HL-60 (cell line): Measurements from ENCODE around the gene EFCAB8.
A peak's percentile ranks its signal among the peaks of the same experiment; 100 is the strongest.

Source experiments
- CTCF ChIP-seq: IDR thresholded peaks from one replicate; pipeline ENCODE4 v1.5.1; 2011; ENCODE audit warnings: low read length, control low read depth, inconsistent platforms; ENCODE audit not compliant: insufficient read depth
- GABPA ChIP-seq: IDR thresholded peaks from 2 replicates; pipeline ENCODE4 v1.6.1; 2012; ENCODE audit warnings: low read depth
- POLR2AphosphoS5 ChIP-seq: IDR thresholded peaks from 2 replicates; pipeline ENCODE4 v1.6.1; 2012; ENCODE audit warnings: low read depth
- SPI1 ChIP-seq: IDR thresholded peaks from 2 replicates; pipeline ENCODE4 v1.6.1; 2012; ENCODE audit warnings: low read depth, mild to moderate bottlenecking, borderline replicate concordance

GRCh38 chr20:32894026-32894483 is 35.3 kb downstream of the EFCAB8 start:
- no peak for TF ChIP-seq GABPA
- TF ChIP-seq POLR2AphosphoS5, result no peak
- TF ChIP-seq CTCF, result peak; percentile 48
- TF ChIP-seq SPI1, result no peak
